Caki2 (cell line): ENCODE measurements around the gene PRKAA1. TPM values are rescaled to one million over a fixed set of nuclear protein-coding genes. Genes with fewer than 3 reads are reported as not detected.

Experiments used
- DNase-seq: peaks from one replicate; pipeline ENCODE4 v3.0.0-alpha.2; 2015; ENCODE audit warnings: low read depth
- in situ Hi-C: cut with HindIII; loops from 2 replicates; pipeline ENCODE4 v1.10.0; 2016; ENCODE audit warnings: low sequenced_read_pairs, low pct_unique_long_range_greater_than_20kb, mixed read lengths
- total RNA-seq: library from RNA; depleted of rRNA; stranded (reverse); fragments of >200 nt; shearing (Covaris generic); gene quantifications from 2 replicates; pipeline ENCODE4 v1.2.3, GENCODE V29; 2014; ENCODE audit warnings: low replicate concordance; rRNA removed

The PRKAA1 gene
- total RNA-seq, result 19.8 and 83.2 TPM in 2 replicates

DNA sequence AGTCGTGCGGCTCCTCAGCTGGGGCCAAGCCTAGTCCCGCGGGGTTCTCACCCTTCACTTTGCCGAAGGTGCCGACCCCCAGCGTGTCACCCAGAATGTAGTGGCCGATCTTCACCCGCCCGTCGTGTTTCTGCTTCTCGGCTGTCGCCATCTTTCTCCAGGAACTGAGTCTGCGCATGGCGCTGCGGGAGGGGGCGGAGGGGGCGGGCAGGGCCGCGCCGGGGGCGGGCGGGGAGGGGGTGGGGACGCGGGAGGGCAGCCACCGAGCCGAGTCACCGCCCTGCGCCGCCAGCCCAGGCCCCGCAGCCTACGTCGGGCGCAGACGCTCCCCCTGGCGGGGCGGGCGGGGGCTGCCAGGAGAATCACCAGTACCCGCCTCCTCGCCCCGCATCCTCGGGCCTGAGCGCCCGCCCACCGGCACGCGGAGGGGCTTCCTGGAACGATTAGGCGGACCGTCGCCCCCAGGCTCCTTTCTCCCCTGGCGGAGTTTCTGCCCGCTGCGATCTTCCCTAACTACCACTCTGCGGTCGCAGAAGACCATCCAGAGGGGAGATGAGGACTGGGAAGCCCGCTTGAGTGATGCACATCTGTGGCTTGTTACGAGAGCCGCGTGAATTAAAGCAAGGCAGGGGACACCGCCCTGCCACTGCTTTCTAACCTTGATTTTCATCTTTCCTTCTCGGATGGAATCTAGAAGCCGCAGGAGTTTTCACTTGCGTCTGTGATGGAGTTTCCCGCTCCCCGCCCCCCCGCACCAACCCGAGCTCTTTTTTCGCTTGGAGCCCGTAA is at the start of gene PRKAA1:
Gene PRKAA1, minus strand, starts transcription at position 363 of the 789 bp plus-strand sequence. Its CDS starts 185 bp downstream, at position 178.
- in situ Hi-C loops, result no loop called here
- peak; percentile 83 for DNase-seq

DNA sequence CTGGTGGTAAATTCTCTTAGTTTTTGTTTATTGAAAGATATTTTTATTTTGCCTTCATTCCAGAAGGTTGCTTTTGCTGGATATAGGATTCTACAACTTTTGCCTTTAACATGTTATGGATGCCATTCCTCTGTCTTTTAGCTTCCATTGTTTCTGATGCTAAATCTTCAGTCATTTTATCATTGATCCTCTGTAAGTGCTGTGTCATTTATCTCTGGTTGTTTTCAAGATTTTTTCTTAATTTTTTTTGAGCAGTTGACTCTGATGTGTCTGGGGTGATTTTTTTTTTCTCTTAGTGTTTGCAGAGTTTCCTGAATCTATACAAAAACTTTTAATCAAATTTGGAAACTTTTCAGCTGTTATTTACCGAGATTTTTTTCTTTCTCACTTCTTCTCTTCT is 49.4 kb upstream of the PRKAA1 start:
- no peak for DNase-seq
- in situ Hi-C loops, result no loop called here

DNA sequence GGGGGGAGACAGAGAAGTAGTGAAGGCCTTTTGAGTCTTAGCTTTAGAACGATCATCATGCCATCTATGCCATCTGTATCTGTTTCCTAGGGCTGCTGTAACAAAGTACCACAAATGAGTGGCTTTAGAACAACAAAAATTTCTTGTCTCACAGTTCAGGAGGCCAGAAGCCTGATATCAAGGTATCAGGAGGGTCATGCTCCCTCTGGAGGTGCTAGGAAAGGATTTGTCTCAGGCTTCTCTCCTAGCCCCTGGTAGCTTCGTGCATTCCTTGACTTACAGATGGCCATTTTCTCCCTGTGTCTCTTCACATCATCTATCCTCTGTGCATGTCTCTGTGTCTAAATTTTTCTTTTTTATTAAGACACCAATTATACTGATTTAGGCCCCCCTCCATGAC is 48.2 kb upstream of the PRKAA1 start:
- no peak for DNase-seq
- in situ Hi-C loops, result no loop called here

DNA sequence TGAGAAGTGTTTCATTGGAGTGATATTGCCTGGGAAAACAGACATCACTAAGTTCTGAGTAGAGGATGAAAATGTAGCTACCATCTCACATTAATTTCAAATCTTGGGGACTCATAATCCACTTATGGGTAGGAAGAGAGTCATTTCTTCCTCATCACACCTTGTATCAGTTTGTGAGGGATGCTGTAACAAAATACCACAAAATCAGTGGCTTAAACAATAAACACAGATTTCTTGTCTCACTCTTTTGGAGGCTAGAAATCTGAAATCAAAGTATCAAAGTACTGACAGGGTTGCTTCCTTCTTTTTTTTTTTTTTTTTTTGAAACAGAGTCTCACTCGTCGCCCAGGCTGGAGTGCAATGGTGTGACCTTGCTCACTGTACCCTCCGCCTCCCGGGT is 46.4 kb upstream of the PRKAA1 start:
- in situ Hi-C loops, result no loop called here
- no peak for DNase-seq

DNA sequence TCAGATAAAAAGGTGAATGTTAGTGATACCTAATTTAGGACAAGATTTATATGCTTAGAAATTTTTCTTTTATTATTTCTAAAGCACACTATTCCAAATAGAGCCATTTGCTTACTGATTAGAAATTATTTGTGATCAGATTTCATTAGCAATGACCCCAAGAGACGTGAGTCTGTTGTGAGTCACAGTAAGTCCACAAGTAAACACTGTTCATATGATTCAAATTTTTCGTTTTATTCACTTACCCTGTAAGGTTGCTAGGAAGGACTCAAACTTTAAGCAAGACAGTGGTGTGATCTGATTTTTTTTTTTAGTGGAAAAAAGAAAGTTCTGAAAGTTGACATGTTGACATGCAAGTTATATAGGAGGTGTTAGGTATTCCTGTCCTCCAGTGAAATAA is 44.2 kb upstream of the PRKAA1 start:
- in situ Hi-C loops, result no loop called here
- no peak for DNase-seq

DNA sequence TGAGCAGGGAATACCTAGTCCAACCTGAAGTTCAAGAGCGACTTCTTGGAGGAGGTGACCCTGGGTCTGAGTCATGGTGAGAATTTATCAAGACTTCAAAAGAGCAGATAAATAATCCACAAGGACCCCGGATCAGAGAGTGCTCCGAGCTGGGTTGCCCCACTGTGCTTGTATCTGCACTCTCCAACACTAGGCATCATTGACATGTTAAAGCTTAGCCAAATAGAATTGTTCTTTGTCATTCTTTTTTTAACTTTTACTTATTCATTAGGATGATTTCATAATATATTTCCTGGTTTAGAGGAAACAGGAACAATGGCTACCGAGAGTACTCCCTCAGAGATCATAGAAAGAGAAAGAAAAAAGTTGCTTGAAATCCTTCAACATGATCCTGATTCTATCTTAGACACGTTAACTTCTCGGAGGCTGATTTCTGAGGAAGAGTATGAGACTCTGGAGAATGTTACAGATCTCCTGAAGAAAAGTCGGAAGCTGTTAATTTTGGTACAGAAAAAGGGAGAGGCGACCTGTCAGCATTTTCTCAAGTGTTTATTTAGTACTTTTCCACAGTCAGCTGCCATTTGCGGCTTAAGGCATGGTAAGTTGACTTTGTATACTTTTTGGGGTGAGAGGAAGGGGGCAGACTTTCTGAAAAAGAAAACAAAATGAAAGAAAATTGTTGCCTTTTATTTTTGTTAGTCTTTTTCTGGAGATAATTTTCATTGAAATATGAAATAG is 43.1 kb upstream of the PRKAA1 start, which contains the start of gene CARD6:
Gene CARD6, plus strand, starts transcription at position 300 of the 738 bp plus-strand sequence. Its CDS starts 16 bp downstream, at position 316.
- in situ Hi-C loops, result no loop called here
- no peak for DNase-seq

DNA sequence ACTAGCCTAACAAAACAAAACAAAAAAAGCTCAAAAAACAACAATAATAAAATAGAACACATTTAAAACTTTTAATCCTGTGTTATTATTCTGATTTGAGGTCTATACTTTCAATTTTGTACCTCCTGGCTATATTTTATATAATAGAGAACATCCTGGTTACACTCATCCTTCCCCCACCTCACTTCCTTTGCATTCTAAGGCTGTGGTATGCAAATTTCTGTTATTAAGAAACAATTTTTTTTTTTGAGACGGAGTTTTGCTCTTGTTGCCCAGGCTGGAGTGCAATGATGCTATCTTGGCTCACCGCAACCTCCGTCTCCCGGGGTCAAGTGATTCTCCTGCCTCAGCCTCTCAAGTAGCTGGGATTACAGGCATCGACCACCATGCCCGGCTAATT is 39.9 kb upstream of the PRKAA1 start:
- in situ Hi-C loops, result no loop called here

DNA sequence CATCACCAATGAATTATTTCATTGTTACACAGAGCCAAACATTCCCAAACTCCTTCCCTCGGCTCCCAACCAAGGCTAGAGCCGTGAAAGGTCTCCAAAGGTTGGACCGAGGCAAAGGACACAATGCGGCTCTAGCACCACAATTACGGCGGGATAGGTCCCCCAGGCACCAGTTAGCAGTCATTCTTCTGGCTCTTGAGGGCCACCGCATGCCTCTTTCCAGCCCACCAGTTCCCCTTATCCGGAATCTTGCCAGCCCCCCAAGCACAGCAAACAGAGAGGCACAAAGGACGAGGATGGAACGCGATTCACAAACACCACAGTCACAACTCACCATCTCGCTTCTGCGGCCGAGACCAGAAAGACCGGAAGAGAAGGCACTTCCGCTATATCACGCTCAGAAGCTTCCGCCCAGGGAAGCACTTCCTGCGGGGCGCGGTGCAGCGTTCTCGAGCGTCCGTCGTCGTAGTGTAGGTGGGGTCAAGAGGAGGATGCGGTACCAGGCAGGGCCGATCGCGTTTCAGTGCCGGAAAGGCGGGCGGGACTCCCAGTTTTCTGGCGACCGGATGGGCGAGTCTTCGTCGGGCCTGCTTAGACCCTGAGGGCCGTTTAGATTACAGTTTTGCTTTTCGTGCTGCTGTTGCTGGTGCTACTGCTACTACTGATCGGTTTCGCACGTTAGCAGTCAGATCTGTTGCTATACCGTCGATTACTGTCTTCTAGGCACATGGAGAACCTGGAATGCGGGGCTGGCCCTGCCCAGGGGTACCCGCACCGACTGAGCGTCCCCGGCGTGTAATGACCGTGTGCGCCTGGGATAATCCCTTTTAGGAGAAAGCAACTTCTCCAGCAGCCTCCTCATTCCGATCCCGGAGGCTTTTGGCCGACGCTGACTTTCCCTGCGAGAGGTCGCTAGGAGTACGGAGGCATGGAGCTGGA is 36.9 kb upstream of the PRKAA1 start, which contains the start of gene RPL37:
Gene RPL37, minus strand, starts transcription at position 374 of the 939 bp plus-strand sequence. Its CDS starts 37 bp downstream, at position 337.
- in situ Hi-C loops, result no loop called here
- DNase-seq, result peak; percentile 95

More for the DNA sequence above, 39.9 kb upstream of the PRKAA1 start:
- no peak for DNase-seq

DNA sequence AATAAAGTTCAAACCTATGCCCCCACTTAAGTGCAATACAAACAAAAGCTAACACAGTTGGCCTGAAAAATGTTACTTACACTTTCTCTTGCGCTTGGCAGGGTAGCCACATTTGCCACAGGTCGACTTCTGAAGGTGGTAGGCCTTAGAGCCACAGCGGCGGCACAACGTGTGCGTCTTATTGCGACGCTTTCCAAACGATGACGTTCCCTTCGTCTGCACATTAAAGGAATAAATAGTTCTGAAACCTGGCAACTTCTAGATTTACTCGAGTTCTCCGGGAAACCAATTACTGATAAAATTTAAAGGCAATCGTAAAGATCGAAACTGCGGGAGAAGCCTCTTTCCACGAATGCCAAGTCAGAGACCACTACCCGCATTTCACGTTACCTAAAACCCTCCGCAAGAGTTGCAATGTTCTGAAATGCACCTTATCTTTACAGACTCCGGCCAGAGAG is 36.2 kb upstream of the PRKAA1 start:
- no peak for DNase-seq
- in situ Hi-C loops, result no loop called here

DNA sequence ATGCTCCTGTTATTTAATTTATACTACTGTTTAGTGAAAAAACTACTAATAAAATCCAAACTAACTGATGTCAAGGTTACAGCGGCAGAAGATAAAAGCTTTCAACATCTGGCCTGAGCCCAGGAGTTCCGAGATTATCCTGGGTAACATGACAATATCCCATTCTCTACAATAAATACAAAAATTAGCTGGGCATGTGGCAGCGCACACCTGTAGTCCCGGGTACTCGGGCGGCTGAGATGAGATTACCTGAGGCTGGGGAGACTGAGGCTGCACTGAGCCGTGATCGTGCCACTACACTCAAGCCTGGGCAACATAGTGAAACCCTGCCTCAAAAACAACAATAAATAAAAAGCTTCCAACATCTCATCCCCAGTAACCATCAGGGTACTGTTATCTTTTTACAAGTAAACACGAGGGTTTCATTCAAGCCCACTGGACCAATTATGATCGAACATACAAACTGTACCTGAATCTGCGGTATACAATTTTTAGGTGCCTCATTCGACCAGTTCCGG is 35.6 kb upstream of the PRKAA1 start:
- in situ Hi-C loops, result no loop called here
- no peak for DNase-seq

DNA sequence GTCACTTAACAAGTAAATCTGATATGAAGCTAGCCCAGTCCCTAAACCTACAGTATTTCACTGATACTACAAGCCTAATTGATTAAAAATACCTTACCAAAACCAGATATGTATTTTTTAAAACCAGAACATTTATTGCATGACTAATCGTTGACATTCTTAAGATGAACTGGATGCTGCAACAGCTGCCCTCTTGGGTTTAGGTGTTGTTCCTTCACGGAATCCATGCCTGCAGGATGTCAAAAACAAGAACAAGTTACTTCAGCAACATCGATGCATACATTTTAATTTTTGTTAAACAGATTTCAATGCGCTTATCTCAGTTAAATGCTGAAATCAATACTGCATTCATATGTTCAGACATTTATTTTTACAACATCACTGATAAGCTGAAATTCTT is 34.2 kb upstream of the PRKAA1 start:
- no peak for DNase-seq
- in situ Hi-C loops, result no loop called here

DNA sequence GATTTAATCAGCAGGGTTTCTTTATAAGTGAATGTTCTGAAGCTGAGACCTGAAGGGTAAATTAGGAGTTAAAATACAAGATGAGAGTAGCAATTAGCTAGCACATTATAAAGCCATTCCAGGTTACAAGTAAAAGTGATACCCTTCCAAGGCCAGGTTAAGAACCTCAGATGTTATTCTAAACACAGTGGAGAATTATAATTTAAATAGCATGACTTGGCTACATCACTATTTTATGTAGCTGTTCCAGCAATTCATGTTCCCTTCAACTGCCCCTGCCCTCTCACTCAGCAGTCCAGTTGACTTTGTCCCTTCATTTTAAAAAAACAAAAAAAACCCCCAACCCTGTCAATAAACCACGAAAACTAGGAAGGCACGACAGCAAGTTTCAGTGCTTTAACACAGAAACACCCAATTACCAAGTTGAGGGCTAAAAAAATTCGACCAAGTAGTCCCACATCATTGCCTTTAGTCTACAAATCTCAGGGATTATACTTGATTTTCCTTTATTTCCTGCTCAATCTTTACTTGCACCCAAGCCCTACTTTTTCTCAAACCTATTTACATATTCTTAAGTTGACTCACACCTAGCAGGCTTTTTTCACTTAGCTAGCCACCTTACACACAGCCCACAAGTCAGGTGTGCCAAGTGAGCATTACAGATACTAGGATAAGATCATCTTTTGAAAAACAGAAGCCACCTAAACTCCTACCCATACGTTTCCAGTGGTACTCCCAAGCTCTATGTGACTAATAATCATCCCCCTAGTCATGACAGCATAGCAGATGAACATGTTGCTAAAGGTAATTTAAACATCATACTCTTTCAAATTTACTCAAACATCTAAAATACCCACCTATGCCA is 33.4 kb upstream of the PRKAA1 start:
- DNase-seq, result no peak
- in situ Hi-C loops, result no loop called here

DNA sequence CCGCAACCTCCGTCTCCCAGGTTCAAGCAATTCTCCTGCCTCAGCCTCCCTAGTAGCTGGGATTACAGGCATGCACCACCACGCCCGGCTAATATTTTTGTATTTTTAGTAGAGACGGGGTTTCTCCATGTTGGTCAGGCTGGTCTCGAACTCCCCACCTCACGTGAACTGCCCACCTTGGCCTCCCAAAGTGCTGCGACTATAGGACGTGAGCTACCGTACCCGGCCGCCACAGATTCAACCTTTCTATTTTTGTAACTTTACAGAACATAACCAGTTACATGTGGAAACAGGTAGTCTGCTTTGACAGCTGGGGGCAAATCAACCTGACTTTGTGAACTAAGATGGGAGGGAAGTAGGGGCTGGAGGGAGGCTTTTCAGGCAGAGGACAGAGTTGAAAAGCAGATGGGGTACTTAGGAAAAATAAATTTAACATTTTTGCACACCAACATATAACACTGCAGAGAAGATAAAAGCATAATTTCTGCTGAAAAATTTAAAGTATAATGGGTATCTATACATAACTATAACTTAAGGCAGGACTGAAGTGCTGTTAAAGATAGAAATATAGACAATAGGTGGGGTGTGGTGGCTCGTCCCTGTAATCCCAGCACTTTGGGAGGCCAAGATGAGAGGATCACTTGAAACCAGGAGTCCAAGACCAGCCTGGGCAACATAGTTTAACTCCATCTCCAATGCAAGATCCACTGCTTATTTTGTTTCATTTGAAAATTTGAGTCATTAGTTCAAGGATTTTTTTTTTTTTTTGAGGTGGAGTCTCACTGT is 31.8 kb upstream of the PRKAA1 start:
- DNase-seq, result no peak

DNA sequence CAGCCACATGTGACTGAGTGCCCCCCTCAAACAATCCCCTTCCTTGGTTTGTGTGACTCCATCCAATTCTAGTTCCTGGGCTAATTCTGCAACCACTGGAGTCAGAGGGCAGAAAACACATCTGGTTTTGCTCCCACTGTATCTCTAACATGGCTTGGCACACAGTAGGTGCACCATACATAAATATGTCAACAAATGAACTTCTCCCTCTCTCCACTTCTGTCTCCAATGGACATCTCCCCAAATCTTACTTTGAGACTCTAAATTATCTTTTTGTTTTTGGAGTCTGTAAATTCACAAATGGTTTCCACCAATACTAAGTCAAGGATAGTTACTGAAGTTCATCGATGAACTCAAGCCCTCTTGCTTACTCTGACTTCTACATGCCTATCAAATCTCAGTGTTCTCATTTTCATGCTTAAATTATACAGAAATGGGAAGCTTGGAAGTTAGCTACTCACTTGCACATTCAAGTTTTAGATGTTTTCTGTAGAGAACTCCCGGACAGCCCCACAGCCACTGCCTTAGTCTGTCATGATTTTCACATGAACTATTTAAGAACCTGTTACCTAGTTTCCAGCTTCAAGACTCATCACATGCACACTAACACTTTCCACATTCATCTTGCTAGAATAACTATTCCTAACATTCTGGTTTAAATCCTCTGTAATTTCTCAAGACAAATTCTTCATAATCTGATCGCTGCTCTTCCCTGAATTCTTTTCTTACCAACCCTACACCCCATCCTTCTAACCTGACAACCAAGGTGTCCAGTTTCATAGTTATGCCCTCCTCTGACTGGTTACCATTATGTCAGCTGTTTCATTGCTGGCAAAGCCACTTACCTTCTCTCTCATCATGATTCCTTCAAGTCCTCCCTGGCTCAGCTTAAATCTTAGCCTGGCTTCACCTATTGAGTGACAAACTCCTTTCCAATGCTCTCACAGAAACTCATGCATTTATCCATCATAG is 30.8 kb upstream of the PRKAA1 start:
- DNase-seq, result no peak
- in situ Hi-C loops, result no loop called here

More for the DNA sequence above, 31.8 kb upstream of the PRKAA1 start:
- in situ Hi-C loops, result no loop called here

DNA sequence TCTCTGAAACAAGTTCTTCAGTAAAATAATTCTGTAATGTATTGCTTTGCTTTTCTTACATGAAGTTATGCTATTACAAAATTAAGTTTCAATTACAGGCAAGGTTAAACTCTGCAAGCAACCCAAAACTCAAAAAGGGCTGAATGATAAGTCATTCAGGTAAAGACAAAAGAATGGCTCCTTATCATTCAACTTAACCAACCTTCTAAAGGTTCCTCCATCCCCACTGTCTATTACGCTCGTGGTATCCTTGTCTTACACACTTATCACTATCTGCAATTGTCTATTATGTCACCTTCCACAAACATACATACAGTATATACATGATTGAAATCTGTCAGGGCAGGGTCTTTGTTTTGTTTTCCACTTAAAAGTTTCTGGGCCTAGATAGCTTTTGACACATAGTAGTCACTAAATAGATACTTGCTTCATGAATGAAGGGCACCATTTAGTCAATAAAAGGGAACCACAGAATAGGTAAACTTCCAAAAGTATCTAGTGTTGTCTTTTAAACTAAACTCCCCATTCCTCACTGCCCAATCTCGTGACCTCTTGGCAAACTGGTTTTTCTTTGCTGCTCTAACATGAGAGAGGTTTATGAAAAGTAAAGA is 30.0 kb upstream of the PRKAA1 start:
- in situ Hi-C loops, result no loop called here
- DNase-seq, result no peak
